ENCODE measurements around the gene GLP1R. TPM values are rescaled to one million over a fixed set of nuclear protein-coding genes. Genes with fewer than 3 reads are reported as not detected.
A peak's percentile ranks its signal among the peaks of the same experiment; 100 is the strongest.

The GLP1R gene
- total RNA-seq, 2 donors from 2014 or later = 0.77 to 2.1 TPM

- no peak for DNase-seq
Observed at GRCh38 chr6:39076623-39077535, 28.3 kb downstream of the GLP1R start.

GRCh38 chr6:39077882-39078594 lies 29.5 kb downstream of the GLP1R start:
- Mint-ChIP-seq H3K27me3 (ENCODE audit: low read depth) (peaks cover 3% of the 10 kb centered on the region), H3K36me3 (ENCODE audit: insufficient read depth in 2 of 2) (no peaks in the 10 kb centered on the region), H3K4me3 (no peak overlapping the region), H3K27ac (no peak overlapping the region), H3K9me3 (no peaks in the 10 kb centered on the region), H3K4me1 (ENCODE audit: low read depth) (peaks cover 21% of the 10 kb centered on the region)
- no peak for DNase-seq
- ATAC-seq (replicated peaks in 1 of 2) = no peak

More at GRCh38 chr6:39076623-39077535, 28.3 kb downstream of the GLP1R start:
- ATAC-seq (replicated peaks in 1 of 2) = peak in 1 of 2 donors; percentile 23
- Mint-ChIP-seq H3K4me3 (no peak overlapping the region), H3K9me3 (no peaks in the 10 kb centered on the region), H3K27me3 (ENCODE audit: low read depth) (no peaks in the 10 kb centered on the region), H3K36me3 (ENCODE audit: insufficient read depth in 2 of 2) (no peaks in the 10 kb centered on the region), H3K27ac (no peak overlapping the region), H3K4me1 (ENCODE audit: low read depth) (peaks cover 21% of the 10 kb centered on the region)

- ATAC-seq (replicated peaks in 1 of 2) (no peak), DNase-seq (no peak)
- Mint-ChIP-seq H3K9me3 (no peaks in the 10 kb centered on the region), H3K4me3 (no peak overlapping the region), H3K36me3 (ENCODE audit: insufficient read depth in 2 of 2) (no peaks in the 10 kb centered on the region), H3K4me1 (ENCODE audit: low read depth) (peaks cover 28% of the 10 kb centered on the region), H3K27me3 (ENCODE audit: low read depth) (peaks cover 9% of the 10 kb centered on the region), H3K27ac (no peak overlapping the region)
Observed at GRCh38 chr6:39078695-39079094, 30.1 kb downstream of the GLP1R start.

- H3K27ac Mint-ChIP-seq = no peak overlapping the region
Observed at GRCh38 chr6:39079197-39080125, 30.9 kb downstream of the GLP1R start.

GRCh38 chr6:39080246-39080875 lies 31.8 kb downstream of the GLP1R start:
- ATAC-seq (replicated peaks in 1 of 2) = no peak
- Mint-ChIP-seq H3K4me3 (no peak overlapping the region), H3K9me3 (no peaks in the 10 kb centered on the region), H3K36me3 (ENCODE audit: insufficient read depth in 2 of 2) (no peaks in the 10 kb centered on the region), H3K27ac (no peak overlapping the region), H3K4me1 (ENCODE audit: low read depth) (peaks cover 29% of the 10 kb centered on the region), H3K27me3 (ENCODE audit: low read depth) (peaks cover 16% of the 10 kb centered on the region)
- DNase-seq = no peak

More at GRCh38 chr6:39079197-39080125, 30.9 kb downstream of the GLP1R start:
- Mint-ChIP-seq H3K36me3 (ENCODE audit: insufficient read depth in 2 of 2) (no peaks in the 10 kb centered on the region), H3K9me3 (no peaks in the 10 kb centered on the region), H3K4me1 (ENCODE audit: low read depth) (peaks cover 29% of the 10 kb centered on the region), H3K27me3 (ENCODE audit: low read depth) (peaks cover 13% of the 10 kb centered on the region), H3K4me3 (no peak overlapping the region)
- no peak for DNase-seq
- no peak for ATAC-seq (replicated peaks in 1 of 2)

GRCh38 chr6:39082310-39082709 lies 33.7 kb downstream of the GLP1R start:
- no peak for ATAC-seq (replicated peaks in 1 of 2)
- no peak overlapping the region for H3K4me3 Mint-ChIP-seq
- H3K27me3 Mint-ChIP-seq (ENCODE audit: low read depth) = peaks cover 30% of the 10 kb centered on the region
- no peaks in the 10 kb centered on the region for H3K9me3 Mint-ChIP-seq
- peaks cover 30% of the 10 kb centered on the region for H3K4me1 Mint-ChIP-seq (ENCODE audit: low read depth)
- H3K27ac Mint-ChIP-seq = no peak overlapping the region
- no peak for DNase-seq
- no peaks in the 10 kb centered on the region for H3K36me3 Mint-ChIP-seq (ENCODE audit: insufficient read depth in 2 of 2)

GRCh38 chr6:39083231-39083634 lies 34.7 kb downstream of the GLP1R start:
- DNase-seq (peak; percentile 35 to 47), ATAC-seq (replicated peaks in 1 of 2) (peak; percentile 58 to 71)
- H3K27ac Mint-ChIP-seq = no peak overlapping the region
- H3K36me3 Mint-ChIP-seq (ENCODE audit: insufficient read depth in 2 of 2) = no peaks in the 10 kb centered on the region
- H3K9me3 Mint-ChIP-seq = no peaks in the 10 kb centered on the region
- H3K4me1 Mint-ChIP-seq (ENCODE audit: low read depth) = peaks cover 26% of the 10 kb centered on the region
- H3K4me3 Mint-ChIP-seq = peak overlapping the region in 1 of 2 donors; percentile 55
- peaks cover 39% of the 10 kb centered on the region for H3K27me3 Mint-ChIP-seq (ENCODE audit: low read depth)

- no peaks in the 10 kb centered on the region for H3K36me3 Mint-ChIP-seq (ENCODE audit: insufficient read depth in 2 of 2)
- peaks cover 34% of the 10 kb centered on the region for H3K4me1 Mint-ChIP-seq (ENCODE audit: low read depth)
- no peaks in the 10 kb centered on the region for H3K9me3 Mint-ChIP-seq
- no peak for ATAC-seq (replicated peaks in 1 of 2)
- no peak overlapping the region for H3K4me3 Mint-ChIP-seq
- H3K27me3 Mint-ChIP-seq (ENCODE audit: low read depth) = peaks cover 49% of the 10 kb centered on the region
- no peak for DNase-seq
- H3K27ac Mint-ChIP-seq = no peak overlapping the region
Observed at GRCh38 chr6:39084506-39084905, 35.9 kb downstream of the GLP1R start.

- Mint-ChIP-seq H3K4me3 (no peak overlapping the region), H3K9me3 (no peaks in the 10 kb centered on the region), H3K27me3 (ENCODE audit: low read depth) (peaks cover 53% of the 10 kb centered on the region), H3K27ac (no peak overlapping the region), H3K36me3 (ENCODE audit: insufficient read depth in 2 of 2) (no peaks in the 10 kb centered on the region), H3K4me1 (ENCODE audit: low read depth) (peaks cover 39% of the 10 kb centered on the region)
- ATAC-seq (replicated peaks in 1 of 2) = no peak
- DNase-seq = no peak
Observed at GRCh38 chr6:39085129-39085797, 36.7 kb downstream of the GLP1R start.

GRCh38 chr6:39086294-39086693 lies 37.7 kb downstream of the GLP1R start:
- Mint-ChIP-seq H3K4me3 (peak overlapping the region; percentile 23 to 26), H3K27ac (no peak overlapping the region)
- ATAC-seq (replicated peaks in 1 of 2) = peak; percentile 88

GRCh38 chr6:39086711-39087110 lies 38.1 kb downstream of the GLP1R start:
- H3K4me3 Mint-ChIP-seq = peak overlapping the region; percentile 23 to 26
- no peak overlapping the region for H3K27ac Mint-ChIP-seq
- peaks cover 39% of the 10 kb centered on the region for H3K4me1 Mint-ChIP-seq (ENCODE audit: low read depth)
- peaks cover 67% of the 10 kb centered on the region for H3K27me3 Mint-ChIP-seq (ENCODE audit: low read depth)
- no peak for DNase-seq
- no peak for ATAC-seq (replicated peaks in 1 of 2)
- no peaks in the 10 kb centered on the region for H3K9me3 Mint-ChIP-seq
- H3K36me3 Mint-ChIP-seq (ENCODE audit: insufficient read depth in 2 of 2) = no peaks in the 10 kb centered on the region

More at GRCh38 chr6:39086294-39086693, 37.7 kb downstream of the GLP1R start:
- H3K36me3 Mint-ChIP-seq (ENCODE audit: insufficient read depth in 2 of 2) = no peaks in the 10 kb centered on the region
- H3K9me3 Mint-ChIP-seq = no peaks in the 10 kb centered on the region
- peaks cover 39% of the 10 kb centered on the region for H3K4me1 Mint-ChIP-seq (ENCODE audit: low read depth)
- peak; percentile 64 to 66 for DNase-seq
- peaks cover 63% of the 10 kb centered on the region for H3K27me3 Mint-ChIP-seq (ENCODE audit: low read depth)

- Mint-ChIP-seq H3K4me3 (no peak overlapping the region), H3K36me3 (ENCODE audit: insufficient read depth in 2 of 2) (no peaks in the 10 kb centered on the region), H3K27ac (no peak overlapping the region), H3K9me3 (no peaks in the 10 kb centered on the region), H3K27me3 (ENCODE audit: low read depth) (peaks cover 72% of the 10 kb centered on the region), H3K4me1 (ENCODE audit: low read depth) (peaks cover 39% of the 10 kb centered on the region)
- no peak for DNase-seq
- ATAC-seq (replicated peaks in 1 of 2) = no peak
Observed at GRCh38 chr6:39087197-39087596, 38.6 kb downstream of the GLP1R start.

All from activated T-cell treated with anti-CD3 and anti-CD28 coated beads, Interleukin-2, amount 50 U/mL, for 72 hours (primary cell).